ENCODE results near the gene SLC41A3.

DNA sequence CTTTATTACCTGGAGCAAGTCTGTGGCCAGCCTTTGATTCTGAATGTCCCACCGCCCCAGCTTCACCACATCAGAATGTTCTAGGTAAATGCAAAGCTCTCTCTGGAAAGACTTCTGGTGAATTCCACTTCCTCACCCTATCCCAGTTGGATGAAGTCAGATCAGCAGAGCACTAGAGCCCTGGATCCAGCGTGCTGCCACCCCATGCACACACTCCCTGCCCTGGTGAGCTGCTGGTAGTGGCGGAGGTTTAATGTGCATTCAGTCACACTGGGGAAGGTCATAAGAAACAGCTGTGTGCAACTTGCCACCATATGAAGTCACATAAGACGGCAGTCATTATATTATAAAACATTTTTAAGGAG lies 16.3 kb upstream of the SLC41A3 start:
- TF ChIP-seq, protein P1, sequence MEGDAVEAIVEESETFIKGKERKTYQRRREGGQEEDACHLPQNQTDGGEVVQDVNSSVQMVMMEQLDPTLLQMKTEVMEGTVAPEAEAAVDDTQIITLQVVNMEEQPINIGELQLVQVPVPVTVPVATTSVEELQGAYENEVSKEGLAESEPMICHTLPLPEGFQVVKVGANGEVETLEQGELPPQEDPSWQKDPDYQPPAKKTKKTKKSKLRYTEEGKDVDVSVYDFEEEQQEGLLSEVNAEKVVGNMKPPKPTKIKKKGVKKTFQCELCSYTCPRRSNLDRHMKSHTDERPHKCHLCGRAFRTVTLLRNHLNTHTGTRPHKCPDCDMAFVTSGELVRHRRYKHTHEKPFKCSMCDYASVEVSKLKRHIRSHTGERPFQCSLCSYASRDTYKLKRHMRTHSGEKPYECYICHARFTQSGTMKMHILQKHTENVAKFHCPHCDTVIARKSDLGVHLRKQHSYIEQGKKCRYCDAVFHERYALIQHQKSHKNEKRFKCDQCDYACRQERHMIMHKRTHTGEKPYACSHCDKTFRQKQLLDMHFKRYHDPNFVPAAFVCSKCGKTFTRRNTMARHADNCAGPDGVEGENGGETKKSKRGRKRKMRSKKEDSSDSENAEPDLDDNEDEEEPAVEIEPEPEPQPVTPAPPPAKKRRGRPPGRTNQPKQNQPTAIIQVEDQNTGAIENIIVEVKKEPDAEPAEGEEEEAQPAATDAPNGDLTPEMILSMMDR (conservative IDR thresholded peaks at IDR 0.05 in 1 of 2, IDR thresholded peaks at IDR 0.05 in 1 of 2; ENCODE audit: extremely low read depth in 1 of 2, insufficient read depth in 1 of 2, low read depth in 1 of 2, low read length in 2 of 2), result no peak
- TF ChIP-seq EZH2 (IDR thresholded peaks at IDR 0.05; ENCODE audit: borderline replicate concordance, low read length), result no peak

All from mammary epithelial cell (primary cell).